ENCODE results near the gene SPATA32.
A peak's percentile ranks its signal among the peaks of the same experiment; 100 is the strongest.

SPATA32 gene

GRCh38 chr17:45237686-45238085 lies 24.2 kb downstream of the SPATA32 start:
- TF ChIP-seq ZFP3 (CRISPR knock-in tag; IDR thresholded peaks at IDR 0.05) (no peak), PATZ1 (CRISPR knock-in tag; IDR thresholded peaks at IDR 0.05; ENCODE audit: borderline replicate concordance) (no peak), CSDC2 (CRISPR knock-in tag; IDR thresholded peaks at IDR 0.05) (no peak), CREB5 (CRISPR knock-in tag; IDR thresholded peaks at IDR 0.05; ENCODE audit: low read depth) (no peak), RARB (CRISPR knock-in tag; IDR thresholded peaks at IDR 0.05) (no peak), SNAI2 (CRISPR knock-in tag; IDR thresholded peaks at IDR 0.05) (no peak), ESRRG (CRISPR knock-in tag; IDR thresholded peaks at IDR 0.05) (no peak), ZNF8 (CRISPR knock-in tag; IDR thresholded peaks at IDR 0.05) (no peak), ZC3H10 (CRISPR knock-in tag; IDR thresholded peaks at IDR 0.05) (no peak)
- ATAC-seq = no peak

GRCh38 chr17:45236282-45236606 lies 25.6 kb downstream of the SPATA32 start:
- ATAC-seq = no peak
- TF ChIP-seq POU6F1 (CRISPR knock-in tag; IDR thresholded peaks at IDR 0.05; ENCODE audit: borderline replicate concordance, low read depth) = no peak
- no peak for TF ChIP-seq OSR1 (CRISPR knock-in tag; IDR thresholded peaks at IDR 0.05)
- TF ChIP-seq CSRNP3 (CRISPR knock-in tag; IDR thresholded peaks at IDR 0.05) = no peak
- TF ChIP-seq CSDC2 (CRISPR knock-in tag; IDR thresholded peaks at IDR 0.05) = no peak
- no peak for TF ChIP-seq ARNTL (CRISPR knock-in tag; IDR thresholded peaks at IDR 0.05; ENCODE audit: borderline replicate concordance, low read depth)
- TF ChIP-seq ZC3H10 (CRISPR knock-in tag; IDR thresholded peaks at IDR 0.05) = no peak
- no peak for TF ChIP-seq ZFP30 (CRISPR knock-in tag; IDR thresholded peaks at IDR 0.05)
- TF ChIP-seq ESRRG (CRISPR knock-in tag; IDR thresholded peaks at IDR 0.05) = no peak
- TF ChIP-seq TCF4 (CRISPR knock-in tag; IDR thresholded peaks at IDR 0.05; ENCODE audit: borderline replicate concordance) = no peak
- TF ChIP-seq GLIS3 (CRISPR knock-in tag; IDR thresholded peaks at IDR 0.05) = no peak
- TF ChIP-seq PPARA (CRISPR knock-in tag; IDR thresholded peaks at IDR 0.05; ENCODE audit: borderline replicate concordance) = no peak
- no peak for TF ChIP-seq ZNF70 (CRISPR knock-in tag; IDR thresholded peaks at IDR 0.05)
- TF ChIP-seq ZNF565 (CRISPR knock-in tag; conservative IDR thresholded peaks at IDR 0.05; ENCODE audit: low read depth) = no peak
- no peak for TF ChIP-seq ZFP3 (CRISPR knock-in tag; IDR thresholded peaks at IDR 0.05)
- TF ChIP-seq ISL1 (CRISPR knock-in tag; IDR thresholded peaks at IDR 0.05) = no peak
- TF ChIP-seq PATZ1 (CRISPR knock-in tag; IDR thresholded peaks at IDR 0.05; ENCODE audit: borderline replicate concordance) = no peak
- TF ChIP-seq TOX (CRISPR knock-in tag; IDR thresholded peaks at IDR 0.05; ENCODE audit: borderline replicate concordance) = no peak

DNA sequence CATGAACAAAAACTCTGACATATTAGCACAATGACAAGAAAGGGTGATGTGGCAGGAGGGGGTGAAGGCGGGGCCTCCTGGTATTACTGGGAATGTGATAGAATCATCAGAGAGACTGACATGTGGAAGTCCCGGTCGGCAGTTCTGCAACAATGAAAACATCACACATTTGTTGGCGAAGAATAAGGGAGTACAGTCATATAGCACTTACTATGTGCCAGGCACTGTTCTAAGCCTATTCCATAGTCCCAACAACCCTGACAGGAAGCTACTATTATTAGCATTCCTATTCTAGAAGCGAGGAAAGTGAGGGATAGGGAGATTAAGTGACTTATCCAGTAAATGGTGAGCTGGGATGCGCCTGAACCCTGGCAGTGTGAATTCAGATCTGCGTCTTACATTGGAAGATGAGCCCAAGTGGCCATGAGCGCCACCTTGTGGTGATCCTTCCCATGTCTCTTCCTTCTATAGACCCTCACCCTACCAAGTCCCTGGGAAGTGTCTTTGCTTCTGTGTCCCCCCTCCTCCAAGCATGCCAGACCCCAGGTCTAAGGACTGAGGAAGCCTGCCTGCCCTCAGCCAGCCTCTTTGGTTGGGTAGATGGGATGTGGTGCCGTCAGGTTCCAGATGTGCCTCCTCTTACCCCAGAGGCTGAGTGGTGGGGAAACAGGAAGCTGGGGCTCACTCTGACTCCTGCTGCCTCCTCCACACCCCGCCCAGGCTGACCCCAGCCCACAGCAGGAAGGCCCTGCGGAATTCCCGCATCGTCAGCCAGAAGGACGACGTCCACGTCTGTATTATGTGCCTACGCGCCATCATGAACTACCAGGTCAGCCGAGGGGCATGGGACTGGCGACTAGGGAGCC lies 26.2 kb downstream of the SPATA32 start:
- ATAC-seq = peak; percentile 83
- no peak for TF ChIP-seq PATZ1 (CRISPR knock-in tag; IDR thresholded peaks at IDR 0.05; ENCODE audit: borderline replicate concordance)
- no peak for TF ChIP-seq ZNF8 (CRISPR knock-in tag; IDR thresholded peaks at IDR 0.05)
- TF ChIP-seq ISL1 (CRISPR knock-in tag; IDR thresholded peaks at IDR 0.05) = no peak

All from SK-N-SH treated with all-trans-retinoic acid at 6 μM for 48 hours (cell line).